SK-N-SH (cell line): ENCODE results near the gene OR10A4. TPM values are rescaled to one million over a fixed set of nuclear protein-coding genes. Genes with fewer than 3 reads are reported as not detected.

Experiments used
- CTCF ChIA-PET: fragments of 300-600, 350-600 bp; formaldehyde crosslinking; extraction: SDS; loops from one replicate; lab custom pipeline; 2021; lab: Yijun Ruan, JAX
- POLR2A ChIA-PET: fragments of 350-600 bp; sonication (Branson Sonifier 250); formaldehyde crosslinking; extraction: SDS; loops from one replicate; lab custom pipeline; 2020; ENCODE audit warnings: antibody characterized with exemption, inconsistent platforms; lab: Yijun Ruan, JAX
- DNase-seq: peaks from one replicate; pipeline ENCODE4 v3.0.0; 2012
- H2AFZ ChIP-seq: fragments of 200-600 bp; sonication (generic); 2 replicates; pipeline ENCODE4 v1.8.1; 2016; ENCODE audit warnings: antibody characterized with exemption, mild to moderate bottlenecking, low read depth
- H3F3A ChIP-seq: fragments of 200-600 bp; sonication (generic); replicated peaks from 2 replicates; pipeline ENCODE3; 2016; ENCODE audit warnings: antibody characterized with exemption, mild to moderate bottlenecking; ENCODE audit not compliant: insufficient read depth
- H3K27ac ChIP-seq, 2 experiments: fragments of 200-500 bp in 1 of 2; fragments of 200-600 bp in 1 of 2; sonication (Bioruptor generic) in 1 of 2; sonication (generic), shearing (Covaris generic) in 1 of 2; 2 replicates each; pipeline versions ENCODE4 v1.5.1 to v1.6.1; 2014 to 2016; ENCODE audit warnings: low read depth in 2 of 2, inconsistent platforms in 1 of 2, low read length in 1 of 2, mild to moderate bottlenecking in 1 of 2, mixed read lengths in 1 of 2
- H3K27me3 ChIP-seq: fragments of 200-600 bp; sonication (generic), shearing (Covaris generic); 2 replicates; pipeline ENCODE4 v1.6.1; 2016; ENCODE audit warnings: mixed run types; ENCODE audit not compliant: insufficient read depth
- H3K36me3 ChIP-seq, 2 experiments: fragments of 200-500 bp in 1 of 2; fragments of 200-600 bp in 1 of 2; sonication (Bioruptor generic) in 1 of 2; sonication (generic) in 1 of 2; replicated peaks in 1 of 2; 2 replicates each; pipeline versions ENCODE3 to v1.5.1; 2014 to 2016; ENCODE audit warnings: low read length in 1 of 2, mild to moderate bottlenecking in 1 of 2; ENCODE audit not compliant: insufficient read depth in 2 of 2, control insufficient read depth in 1 of 2
- H3K4me1 ChIP-seq, 2 experiments: fragments of 200-500 bp in 1 of 2; fragments of 200-600 bp in 1 of 2; sonication (Bioruptor generic) in 1 of 2; sonication (generic), shearing (Covaris generic) in 1 of 2; 2 replicates each; pipeline versions ENCODE4 v1.5.1 to v1.6.1; 2014 to 2016; ENCODE audit warnings: low read depth in 1 of 2, low read length in 1 of 2, mixed run types in 1 of 2; ENCODE audit not compliant: insufficient read depth in 2 of 2, control insufficient read depth in 1 of 2
- H3K4me2 ChIP-seq: fragments of 200-600 bp; sonication (generic), shearing (Covaris generic); 2 replicates; pipeline ENCODE4 v1.6.1; 2017; ENCODE audit warnings: mixed run types
- H3K4me3 ChIP-seq, 2 experiments: fragments of 200-500 bp in 1 of 2; fragments of 200-600 bp in 1 of 2; sonication (Bioruptor generic) in 1 of 2; sonication (generic), shearing (Covaris generic) in 1 of 2; 2 replicates each; pipeline versions ENCODE4 v1.5.1 to v1.8.1; 2014 to 2016; ENCODE audit warnings: low read depth in 2 of 2, inconsistent platforms in 1 of 2, low read length in 1 of 2, mild to moderate bottlenecking in 1 of 2, mixed read lengths in 1 of 2, moderate library complexity in 1 of 2
- H3K79me2 ChIP-seq: fragments of 200-600 bp; sonication (generic); 2 replicates; pipeline ENCODE4 v1.8.1; 2017; ENCODE audit warnings: mild to moderate bottlenecking; ENCODE audit not compliant: insufficient read depth
- H3K9ac ChIP-seq: fragments of 200-600 bp; sonication (generic); 2 replicates; pipeline ENCODE4 v1.6.1; 2017; ENCODE audit warnings: mixed run types
- H3K9me2 ChIP-seq: fragments of 200-600 bp; sonication (generic); 2 replicates; pipeline ENCODE4 v1.6.1; 2017; ENCODE audit warnings: mixed run types
- H3K9me3 ChIP-seq: fragments of 200-600 bp; sonication (generic); 2 replicates; pipeline ENCODE4 v1.6.1; 2017; ENCODE audit warnings: mixed run types, mild to moderate bottlenecking, moderate library complexity
- H4K20me1 ChIP-seq: fragments of 200-600 bp; sonication (generic); 2 replicates; pipeline ENCODE4 v1.6.1; 2017; ENCODE audit warnings: mild to moderate bottlenecking, mixed run types; ENCODE audit not compliant: insufficient read depth
- CHD2 ChIP-seq: fragments of 150-350 bp; IDR thresholded peaks from 2 replicates; pipeline ENCODE4 v1.6.1; 2018; ENCODE audit warnings: low read length; ENCODE audit not compliant: partially characterized antibody
- EZH2phosphoT487 ChIP-seq: fragments of 200-600 bp; sonication (generic); IDR thresholded peaks from 2 replicates; pipeline ENCODE4 v1.6.1; 2017; ENCODE audit warnings: low read depth, mixed run types, mild to moderate bottlenecking, antibody characterized with exemption, moderate library complexity, borderline replicate concordance
- FOSL2 ChIP-seq: IDR thresholded peaks from 2 replicates; pipeline ENCODE4 v1.4.0; 2012; ENCODE audit warnings: low read depth, mild to moderate bottlenecking, moderate library complexity, borderline replicate concordance
- FOXJ3 ChIP-seq: sonication (generic); formaldehyde crosslinking; IDR thresholded peaks from 2 replicates; pipeline ENCODE4 v1.5.1; 2020; ENCODE audit warnings: mild to moderate bottlenecking, missing genetic modification reagents
- FOXM1 ChIP-seq: IDR thresholded peaks from 2 replicates; pipeline ENCODE4 v1.4.0; 2012; ENCODE audit warnings: low read depth, mild to moderate bottlenecking
- MAX ChIP-seq: IDR thresholded peaks from 2 replicates; pipeline ENCODE4 v1.4.0; 2012; ENCODE audit warnings: low read depth
- MEF2A ChIP-seq: IDR thresholded peaks from 2 replicates; pipeline ENCODE4 v1.4.0; 2012; ENCODE audit warnings: low read depth, borderline replicate concordance
- MXI1 ChIP-seq: IDR thresholded peaks from 2 replicates; pipeline ENCODE4 v1.6.1; 2012; ENCODE audit warnings: mild to moderate bottlenecking, low read depth, low read length, improper control_type of control experiment
- NRF1 ChIP-seq: IDR thresholded peaks from 2 replicates; pipeline ENCODE4 v1.6.1; 2012; ENCODE audit warnings: low read depth, mild to moderate bottlenecking, low read length
- POLR2AphosphoS5 ChIP-seq: IDR thresholded peaks from 2 replicates; pipeline ENCODE4 v1.6.1; 2012; ENCODE audit warnings: low read depth, low read length
- RAD21 ChIP-seq: IDR thresholded peaks from 2 replicates; pipeline ENCODE4 v1.6.1; 2012; ENCODE audit warnings: mild to moderate bottlenecking, low read length
- REST ChIP-seq: IDR thresholded peaks from 2 replicates; pipeline ENCODE4 v1.6.1; 2012; ENCODE audit warnings: mild to moderate bottlenecking, low read depth, low read length, moderate library complexity
- RFX5 ChIP-seq: IDR thresholded peaks from 2 replicates; pipeline ENCODE4 v1.6.1; 2012; ENCODE audit warnings: mild to moderate bottlenecking, improper control_type of control experiment, low read length
- RXRA ChIP-seq: IDR thresholded peaks from 2 replicates; pipeline ENCODE4 v1.4.0; 2012; ENCODE audit warnings: low read depth, mild to moderate bottlenecking, borderline replicate concordance
- SIN3A ChIP-seq: IDR thresholded peaks from 2 replicates; pipeline ENCODE4 v1.6.1; 2012; ENCODE audit warnings: low read depth, mild to moderate bottlenecking, low read length, moderate library complexity, borderline replicate concordance
- TAF1 ChIP-seq: IDR thresholded peaks from 2 replicates; pipeline ENCODE4 v1.6.1; 2012; ENCODE audit warnings: low read depth, mild to moderate bottlenecking, low read length, moderate library complexity, borderline replicate concordance
- TCF12 ChIP-seq: IDR thresholded peaks from 2 replicates; pipeline ENCODE4 v1.4.0; 2012
- TEAD4 ChIP-seq: IDR thresholded peaks from 2 replicates; pipeline ENCODE4 v1.4.0; 2012; ENCODE audit warnings: mild to moderate bottlenecking, borderline replicate concordance; ENCODE audit not compliant: insufficient read depth
- USF1 ChIP-seq: IDR thresholded peaks from 2 replicates; pipeline ENCODE4 v1.4.0; 2012; ENCODE audit warnings: low read depth, borderline replicate concordance
- YY1 ChIP-seq: IDR thresholded peaks from 2 replicates; pipeline ENCODE4 v1.4.0; 2012; ENCODE audit warnings: low read depth, mild to moderate bottlenecking
- WGBS: methylation state at CpG from one replicate; pipeline ENCODE4 v1.1.6; 2017; ENCODE audit warnings: low lambda C conversion rate; 5-methylcytosine and 5-hydroxymethylcytosine counted together
- polyA plus RNA-seq, 3 experiments: library from polyadenylated mRNA; depleted of rRNA; stranded (reverse); fragments of >200 nt; gene quantifications; 2 replicates each; pipeline ENCODE4 v1.2.3, GENCODE V29; 2012

The OR10A4 gene
- polyA plus RNA-seq, 1 of the 3 experiments (the other 2 are of a cell fraction) = not detected

GRCh38 chr11:6855971-6856541 lies 20.4 kb upstream of the OR10A4 start:
- no peaks in the 10 kb centered on the region for H4K20me1 ChIP-seq
- no peak overlapping the region for H3K27ac ChIP-seq
- H3F3A ChIP-seq = no peaks in the 10 kb centered on the region
- no peaks in the 10 kb centered on the region for H3K27me3 ChIP-seq
- no peaks in the 10 kb centered on the region for H3K9me3 ChIP-seq
- 13% methylated on average over 1 of the region's 1 CpG for WGBS
- no peaks in the 10 kb centered on the region for H3K9me2 ChIP-seq
- ChIA-PET POLR2A (no interaction called here), CTCF (no interaction called here)
- no peaks in the 10 kb centered on the region for H3K4me1 ChIP-seq
- no peak overlapping the region for H3K4me3 ChIP-seq
- no peak overlapping the region for H3K9ac ChIP-seq
- DNase-seq = no peak
- H3K79me2 ChIP-seq = no peaks in the 10 kb centered on the region
- H2AFZ ChIP-seq = no peak overlapping the region
- no peak overlapping the region for H3K4me2 ChIP-seq
- H3K36me3 ChIP-seq = no peaks in the 10 kb centered on the region
- TF ChIP-seq REST = no peak
- TF ChIP-seq FOXJ3 (CRISPR knock-in tag) = no peak
- TF ChIP-seq TCF12 = no peak
- TF ChIP-seq RXRA = no peak
- no peak for TF ChIP-seq FOSL2
- TF ChIP-seq SIN3A = no peak
- no peak for TF ChIP-seq RFX5
- no peak for TF ChIP-seq MXI1

- no peaks in the 10 kb centered on the region for H3F3A ChIP-seq
- no peaks in the 10 kb centered on the region for H3K4me1 ChIP-seq
- DNase-seq = no peak
- WGBS = 3% methylated on average over 3 of the region's 3 CpGs
- no peaks in the 10 kb centered on the region for H3K9me3 ChIP-seq
- no peaks in the 10 kb centered on the region for H3K9me2 ChIP-seq
- H3K27me3 ChIP-seq = no peaks in the 10 kb centered on the region
- no peak overlapping the region for H3K27ac ChIP-seq
- no peak overlapping the region for H3K9ac ChIP-seq
- no peaks in the 10 kb centered on the region for H4K20me1 ChIP-seq
- H2AFZ ChIP-seq = no peak overlapping the region
- H3K4me2 ChIP-seq = no peak overlapping the region
- H3K4me3 ChIP-seq = no peak overlapping the region
- ChIA-PET CTCF (no interaction called here), POLR2A (no interaction called here)
- no peaks in the 10 kb centered on the region for H3K79me2 ChIP-seq
- no peaks in the 10 kb centered on the region for H3K36me3 ChIP-seq
- no peak for TF ChIP-seq MAX
- TF ChIP-seq FOSL2 = no peak
- no peak for TF ChIP-seq TAF1
- TF ChIP-seq FOXJ3 (CRISPR knock-in tag) = no peak
- no peak for TF ChIP-seq EZH2phosphoT487
- no peak for TF ChIP-seq MEF2A
- no peak for TF ChIP-seq NRF1
- TF ChIP-seq USF1 = no peak
- TF ChIP-seq FOXM1 = no peak
- TF ChIP-seq REST = no peak
- TF ChIP-seq CHD2 = no peak
- no peak for TF ChIP-seq POLR2AphosphoS5
- TF ChIP-seq RAD21 = no peak
- no peak for TF ChIP-seq TEAD4
- no peak for TF ChIP-seq RFX5
- no peak for TF ChIP-seq TCF12
- TF ChIP-seq YY1 = no peak
These were observed 19.6 kb upstream of the OR10A4 start for GRCh38 chr11:6856871-6857270.
